ENCODE results near the gene RTTN.
"Not testable (repeated sequence)": the region's sequence is repeated elsewhere in the genome, so short reads cannot be mapped to it uniquely, and the experiment has no call there.

Gene RTTN

DNA sequence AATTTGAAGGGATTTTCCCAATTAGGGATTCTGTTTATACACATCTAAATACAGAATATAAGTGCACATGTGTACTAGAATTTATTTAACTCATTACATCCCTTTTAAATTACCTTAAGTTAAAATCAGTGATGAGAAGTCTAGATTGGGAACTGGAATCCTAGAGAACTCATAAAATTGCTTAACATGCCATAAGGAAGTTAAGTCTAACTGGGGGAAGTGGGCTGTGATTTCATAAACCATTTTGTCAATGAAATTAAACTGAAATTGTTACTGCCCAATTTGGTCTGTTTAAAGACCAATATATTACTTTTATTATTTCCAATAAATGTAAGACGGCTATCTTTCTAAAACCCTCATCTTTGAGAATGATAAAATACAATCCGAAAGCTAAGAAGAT lies 185.5 kb downstream of the RTTN start:
- no peak for DNase-seq

DNA sequence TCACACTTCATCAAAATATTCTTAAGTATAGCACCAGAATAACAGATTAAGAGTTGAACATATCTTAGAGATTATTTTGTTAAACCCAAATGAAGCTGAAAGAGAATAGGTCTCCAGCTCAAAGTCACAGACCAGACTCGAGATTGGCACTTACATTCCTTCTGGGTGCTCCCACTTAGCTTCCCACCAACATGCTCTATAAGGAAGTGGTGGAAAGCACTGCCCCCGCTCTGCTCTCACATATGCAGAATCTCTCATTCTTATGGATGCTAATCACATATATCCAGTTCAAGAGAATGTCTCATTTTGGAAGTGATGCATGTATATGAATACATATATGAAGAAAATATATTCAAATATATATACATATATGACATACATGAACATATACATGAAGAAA lies 186.4 kb downstream of the RTTN start:
- DNase-seq = no peak

- no peak for DNase-seq
These were observed 190.4 kb downstream of the RTTN start for GRCh38 chr18:70015127-70015526.

GRCh38 chr18:70005580-70005979 lies 199.9 kb downstream of the RTTN start:
- DNase-seq = no peak

DNA sequence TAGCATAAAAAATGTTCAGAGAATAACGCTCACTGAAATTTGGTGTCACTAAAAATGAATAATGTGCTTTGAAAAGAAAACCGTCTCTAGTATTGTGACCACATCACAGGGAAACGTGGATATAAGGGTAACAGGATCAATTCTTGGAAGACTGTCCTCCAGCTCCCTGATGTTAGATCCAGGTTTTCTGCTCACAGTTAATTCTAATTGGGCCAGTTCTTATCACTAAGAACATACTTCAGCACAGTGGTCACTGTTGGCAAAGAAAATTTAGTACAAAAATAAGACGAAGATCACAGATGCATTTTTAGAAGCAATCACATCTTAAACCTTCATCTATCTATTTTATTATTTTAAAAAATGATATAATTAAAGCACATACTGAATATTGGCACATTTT lies 200.8 kb downstream of the RTTN start:
- DNase-seq = no peak

GRCh38 chr18:69999656-70000055 lies 205.8 kb downstream of the RTTN start:
- no peak for DNase-seq

DNA sequence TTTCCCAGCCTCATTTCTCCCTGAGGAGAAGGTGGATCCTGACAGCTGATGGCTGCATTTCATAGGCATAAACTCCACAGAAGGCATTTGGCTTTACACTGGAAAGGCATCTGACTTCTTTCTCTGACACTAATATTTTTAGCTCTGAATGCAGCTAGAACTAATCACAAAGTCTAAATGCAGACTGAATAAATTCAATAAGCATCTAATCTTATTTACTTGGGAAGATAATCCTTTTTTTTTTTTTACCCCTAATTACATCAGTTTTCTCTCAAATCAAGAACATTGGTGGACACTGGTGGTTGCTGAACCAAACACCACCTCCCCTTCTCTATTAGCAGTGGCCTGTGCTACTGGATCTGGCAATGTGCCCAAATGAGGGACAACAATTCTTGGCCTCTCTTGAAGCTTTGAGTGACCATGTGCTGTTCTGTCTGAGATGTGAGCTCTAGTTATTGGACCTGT lies 206.9 kb downstream of the RTTN start:
- DNase-seq = no peak

DNA sequence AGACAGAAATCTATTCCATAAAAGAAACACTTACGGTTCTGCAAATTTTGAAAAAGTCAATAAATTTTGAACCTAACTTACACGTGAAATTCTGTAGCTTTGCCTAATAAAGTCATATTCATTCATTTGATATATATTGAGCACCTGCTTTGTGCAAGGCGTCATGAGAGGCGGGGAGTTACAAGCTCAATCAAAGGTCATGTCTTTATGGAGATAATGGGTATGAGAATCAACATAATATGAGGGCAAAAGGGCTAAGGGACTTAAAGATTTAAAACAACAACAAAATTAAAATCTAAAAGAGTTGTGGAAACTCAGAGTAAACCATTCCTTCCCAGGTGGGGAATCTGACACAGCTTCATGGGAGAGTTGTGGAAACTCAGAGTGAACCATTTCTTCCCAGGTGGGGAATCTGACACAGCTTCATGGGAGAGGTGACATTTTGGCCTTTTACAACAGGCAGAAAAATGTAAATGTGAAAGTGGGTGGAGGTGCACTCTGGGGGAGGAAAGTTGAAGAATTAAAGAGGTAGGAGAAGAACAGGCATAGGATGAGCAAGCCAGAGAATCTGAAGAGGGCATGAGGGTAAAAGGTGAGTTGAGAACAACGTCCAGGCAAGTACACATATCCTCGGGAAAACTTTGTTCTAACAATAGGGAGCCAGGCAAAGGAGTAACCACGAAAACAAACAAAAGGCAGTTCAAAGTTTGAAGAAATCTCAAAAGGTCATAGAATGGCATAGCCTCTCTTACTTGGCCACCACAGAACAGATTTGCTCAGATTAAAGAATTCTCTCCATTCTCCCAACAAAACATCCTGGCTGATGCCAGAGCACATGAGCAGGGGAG lies 208.3 kb downstream of the RTTN start:
- no peak for DNase-seq

- DNase-seq = no peak
These were observed 209.1 kb downstream of the RTTN start for GRCh38 chr18:69996417-69996816.

GRCh38 chr18:69995774-69996173 lies 209.7 kb downstream of the RTTN start:
- DNase-seq = no peak

DNA sequence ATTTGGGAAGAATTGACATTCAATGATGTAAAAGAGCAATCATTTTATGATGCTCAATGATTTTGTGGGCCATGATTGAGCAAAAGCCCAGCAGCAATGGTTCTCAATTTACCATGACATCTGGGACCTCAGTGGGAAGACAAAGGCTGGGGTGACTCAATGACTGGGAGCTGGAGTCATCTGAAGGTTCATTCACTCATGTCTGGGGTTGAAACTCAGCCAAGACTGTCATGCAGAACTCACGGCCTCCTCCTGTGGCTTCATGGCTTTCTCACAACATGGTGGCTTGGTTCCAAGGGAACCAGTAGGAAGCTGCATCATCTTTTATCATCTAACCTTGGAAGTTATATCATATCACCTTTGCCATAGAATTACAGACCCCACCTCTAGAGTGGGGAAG lies 212.7 kb downstream of the RTTN start:
- DNase-seq = no peak

GRCh38 chr18:69987870-69988269 lies 217.6 kb downstream of the RTTN start:
- DNase-seq = no peak

- no peak for DNase-seq
These were observed 220.2 kb downstream of the RTTN start for GRCh38 chr18:69985239-69985638.

DNA sequence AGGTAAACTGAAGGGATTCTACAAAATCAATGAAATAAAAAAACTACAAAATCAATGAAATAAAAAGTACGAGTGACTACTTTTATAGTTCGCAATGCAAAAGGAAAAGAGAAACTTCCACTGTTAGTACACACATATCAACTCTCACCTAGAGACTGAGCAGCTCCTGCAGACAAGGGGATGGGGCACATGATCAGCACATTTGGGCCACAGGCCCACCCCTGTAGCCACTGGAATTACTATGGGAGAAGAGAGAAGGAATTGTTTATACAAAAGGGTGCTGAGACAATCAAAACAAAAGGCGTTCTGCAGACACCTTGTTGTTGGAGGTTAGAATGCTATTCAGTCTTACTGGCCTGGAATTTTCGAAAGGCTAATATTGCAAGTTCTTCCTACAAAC lies 223.1 kb downstream of the RTTN start:
- no peak for DNase-seq

DNA sequence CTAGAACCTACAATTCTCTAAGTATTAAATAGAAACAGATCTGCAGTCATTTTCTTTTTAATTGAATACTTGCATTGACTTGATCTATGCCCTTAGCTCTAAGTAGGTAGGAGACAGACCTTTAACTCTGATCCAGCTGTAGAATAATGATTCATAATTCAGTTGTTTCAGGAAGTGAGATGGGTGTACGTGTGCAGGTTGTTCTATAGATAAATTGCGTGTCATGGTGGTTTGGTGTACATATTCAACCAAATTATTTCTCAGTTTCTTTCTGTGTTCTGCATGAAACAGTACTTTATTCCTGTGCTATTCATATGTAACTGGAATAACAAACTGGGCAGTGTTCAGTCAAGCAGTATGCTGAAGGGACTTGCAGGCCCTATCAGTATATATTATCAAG lies 223.5 kb downstream of the RTTN start:
- no peak for DNase-seq

DNA sequence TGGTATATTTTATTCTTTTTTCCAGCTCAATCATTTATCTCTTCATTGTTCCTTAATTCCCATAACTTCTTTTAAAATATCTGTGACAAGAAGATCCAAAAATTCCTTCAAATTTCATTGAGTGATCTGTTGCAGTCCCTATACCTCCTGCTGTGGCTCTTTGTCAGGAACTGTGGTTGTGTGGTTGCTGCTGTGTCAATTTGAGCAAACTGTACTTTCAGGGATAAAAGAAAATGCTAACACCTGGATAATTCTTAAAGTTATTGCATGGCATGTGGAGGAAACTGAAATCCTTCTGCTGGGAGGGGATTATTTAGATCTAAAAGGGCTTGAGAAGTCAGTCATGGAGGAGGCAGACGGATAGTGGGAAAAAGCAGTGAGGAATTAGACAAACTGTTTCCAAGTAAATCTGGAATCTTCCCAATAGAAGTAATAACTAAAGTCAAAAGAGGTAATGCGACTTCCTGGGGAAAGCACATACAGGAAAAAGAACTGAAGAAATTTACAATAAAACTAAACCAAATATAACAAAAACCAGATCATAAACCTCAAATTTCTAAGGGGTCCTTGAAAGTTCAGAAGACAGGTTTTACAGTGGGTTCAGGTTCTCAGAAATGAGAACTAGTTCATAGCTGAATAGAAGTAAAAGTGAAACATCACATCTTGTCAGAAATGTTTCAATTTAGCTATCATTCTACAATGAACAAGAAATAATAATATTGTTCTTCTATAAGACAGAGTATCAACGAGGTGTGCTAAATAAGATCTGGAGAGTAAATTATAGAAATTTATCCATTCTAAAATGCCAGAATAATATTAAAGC lies 224.3 kb downstream of the RTTN start:
- DNase-seq = no peak

- DNase-seq = no peak
These were observed 225.0 kb downstream of the RTTN start for GRCh38 chr18:69980509-69980908.

DNA sequence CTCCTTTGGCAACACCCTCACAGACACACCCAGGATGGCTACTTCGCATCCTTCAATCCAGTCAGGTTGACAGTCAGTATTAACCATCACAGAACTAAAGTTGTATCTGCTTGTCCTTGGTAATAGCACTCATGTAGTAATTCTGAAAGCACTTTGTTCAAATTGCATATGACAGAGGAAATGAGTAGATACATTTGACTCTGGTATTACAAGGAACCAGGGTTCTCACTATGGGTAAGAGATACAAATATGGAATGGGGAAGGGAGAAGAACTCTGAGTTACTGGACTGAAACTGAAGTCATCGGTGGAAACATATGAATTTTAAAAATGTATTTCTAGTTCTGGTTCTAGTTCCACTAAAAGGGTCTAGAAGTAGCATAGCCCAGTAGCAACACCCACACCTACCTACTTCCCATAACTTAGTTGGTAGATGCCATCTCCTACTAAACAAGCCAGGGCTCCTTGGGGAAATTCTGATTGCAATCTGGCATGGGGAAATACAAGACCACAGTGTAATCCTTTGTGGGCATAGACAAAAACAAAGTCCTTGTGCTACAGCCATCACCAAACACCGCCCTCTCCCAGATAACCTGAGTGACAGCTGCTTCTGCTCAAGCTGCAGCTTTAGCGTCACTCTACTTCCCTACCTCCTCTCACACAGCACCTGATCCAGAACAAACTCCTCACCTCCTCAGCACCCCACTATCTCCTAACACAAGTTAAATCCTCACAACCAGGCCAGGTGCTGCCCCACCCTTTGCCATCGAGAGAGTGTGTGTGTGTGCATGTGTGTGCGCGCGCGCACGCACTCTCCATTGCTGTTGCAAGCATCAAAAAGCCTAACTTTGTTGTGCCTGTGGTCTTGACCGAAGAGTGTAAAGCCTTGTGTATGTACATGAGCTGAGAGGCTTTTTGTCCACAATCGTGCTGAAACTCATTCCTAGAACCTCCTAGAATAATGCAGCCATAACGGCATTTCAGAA lies 226.5 kb downstream of the RTTN start:
- no peak for DNase-seq

GRCh38 chr18:69975294-69975693 lies 230.2 kb downstream of the RTTN start:
- DNase-seq = not testable (repeated sequence)

DNA sequence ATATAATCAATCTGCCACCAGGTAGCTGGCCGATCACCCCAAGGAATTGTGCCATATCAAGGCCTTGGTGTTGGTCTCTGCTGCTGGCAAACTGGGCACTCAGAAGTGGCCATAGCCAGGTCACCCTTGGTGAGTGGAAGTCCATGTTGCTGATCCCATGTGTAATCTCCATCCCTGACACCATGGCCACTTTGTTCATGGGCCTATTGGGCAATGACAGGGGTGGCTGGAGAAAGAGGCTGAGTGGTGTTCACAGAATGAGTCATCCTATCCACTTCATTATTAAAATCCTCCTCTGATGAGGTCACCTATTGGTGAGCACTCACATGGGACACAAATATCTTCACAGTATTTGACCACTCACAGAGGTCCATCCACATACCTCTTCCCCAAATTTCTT lies 231.1 kb downstream of the RTTN start:
- DNase-seq = no peak

DNA sequence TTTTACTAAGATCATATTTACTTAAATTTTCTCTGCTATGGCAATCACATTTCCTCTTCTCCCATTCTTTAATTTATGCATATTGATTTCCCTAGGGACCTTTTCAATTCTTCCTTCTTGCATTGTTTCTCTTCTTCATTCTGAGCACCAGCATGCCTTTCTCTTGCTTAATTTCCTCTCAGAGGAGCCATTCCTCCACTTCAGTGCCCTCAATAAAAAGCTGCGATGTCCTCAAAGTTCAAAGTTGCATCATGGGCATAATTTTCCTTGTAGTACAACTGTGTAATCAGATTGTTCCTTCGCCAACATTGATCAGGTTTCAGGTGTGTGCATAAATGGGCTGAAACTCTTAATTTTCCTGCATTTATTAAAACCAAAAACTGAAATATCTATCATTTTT lies 236.0 kb downstream of the RTTN start:
- no peak for DNase-seq

DNA sequence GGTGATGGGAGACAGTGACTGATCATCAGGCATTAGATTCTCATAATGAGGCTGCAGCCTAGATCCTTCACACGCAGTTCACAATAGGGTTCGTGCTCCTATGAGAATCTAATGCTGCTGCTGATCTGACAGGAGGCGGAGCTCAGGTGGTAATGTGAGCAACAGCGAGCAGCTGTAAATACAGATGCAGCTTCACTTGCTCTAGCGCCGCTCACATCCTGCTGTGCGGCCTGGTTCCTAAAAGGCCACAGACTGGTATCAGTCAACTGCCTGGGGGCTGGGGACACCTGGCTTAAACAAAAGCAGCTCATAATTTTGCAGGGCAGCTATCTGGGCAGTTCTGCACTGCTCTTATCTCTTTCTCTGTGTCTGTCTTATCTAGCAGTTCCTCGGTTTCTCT lies 237.4 kb downstream of the RTTN start:
- no peak for DNase-seq

- DNase-seq = no peak
These were observed 242.3 kb downstream of the RTTN start for GRCh38 chr18:69963196-69963595.
